GM10266 (cell line): ENCODE measurements around the gene COL25A1.

Source experiments
- DNase-seq: peaks from one replicate; pipeline ENCODE4 v3.0.0; 2012; ENCODE audit errors: extremely low spot score
- CTCF ChIP-seq: IDR thresholded peaks from 2 replicates; pipeline ENCODE4 v1.5.1; 2012; ENCODE audit warnings: mild to moderate bottlenecking, low read depth; ENCODE audit not compliant: control insufficient read depth, insufficient read depth; ENCODE audit errors: missing control alignments

COL25A1 gene

GRCh38 chr4:109235683-109236082 is 66.8 kb downstream of the COL25A1 start:
- no peak for TF ChIP-seq CTCF
- DNase-seq, result no peak

- no peak for DNase-seq
- no peak for TF ChIP-seq CTCF
These were observed 67.9 kb downstream of the COL25A1 start for GRCh38 chr4:109234596-109234995.

DNA sequence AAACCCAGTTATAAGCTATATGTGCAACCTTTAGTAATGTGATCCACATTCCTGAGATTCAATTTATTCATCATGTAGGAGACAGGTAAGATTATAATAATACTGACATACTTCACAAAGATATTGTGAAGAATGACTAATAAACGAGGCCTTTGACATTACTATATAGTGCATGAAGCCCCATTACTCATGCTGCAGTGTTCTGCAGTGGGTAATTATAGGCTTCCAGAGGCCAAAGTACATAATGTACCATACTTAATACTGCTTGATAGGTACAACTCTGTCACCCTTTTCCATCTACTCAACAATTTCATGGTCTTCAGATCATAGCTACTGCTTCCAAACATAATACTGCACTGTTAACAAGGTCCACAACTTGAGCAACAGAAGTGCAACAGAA is 68.9 kb downstream of the COL25A1 start:
- TF ChIP-seq CTCF, result no peak
- no peak for DNase-seq

DNA sequence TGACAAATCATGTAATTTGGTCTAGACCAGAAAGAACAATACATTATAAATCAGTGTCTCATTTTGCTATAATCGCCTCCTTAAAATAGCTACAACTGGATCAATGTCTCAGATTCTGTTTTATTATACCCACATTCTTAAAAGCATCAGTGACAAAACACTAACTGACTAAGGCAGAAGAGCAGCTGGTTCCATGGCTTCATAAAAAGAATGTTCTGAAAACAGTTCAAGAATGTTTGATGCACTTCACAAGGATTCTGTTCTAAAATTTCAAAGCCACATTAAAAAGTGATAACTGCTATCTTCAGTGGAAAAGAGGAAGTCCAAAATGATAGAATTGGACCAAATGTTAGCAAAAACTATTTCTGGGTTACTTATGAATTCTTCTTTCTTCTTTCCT is 69.8 kb downstream of the COL25A1 start:
- DNase-seq, result no peak
- TF ChIP-seq CTCF, result no peak

GRCh38 chr4:109231331-109231730 is 71.1 kb downstream of the COL25A1 start:
- no peak for DNase-seq
- TF ChIP-seq CTCF, result no peak

GRCh38 chr4:109229028-109229427 is 73.4 kb downstream of the COL25A1 start:
- TF ChIP-seq CTCF, result no peak
- no peak for DNase-seq

- no peak for TF ChIP-seq CTCF
- no peak for DNase-seq
These were observed 84.2 kb downstream of the COL25A1 start for GRCh38 chr4:109218288-109218687.
